ENCODE data around the gene NRROS. TPM values are rescaled to one million over a fixed set of nuclear protein-coding genes. Genes with fewer than 3 reads are reported as not detected.

NRROS gene
- total RNA-seq, 2 donors from 2014 or later: 2.1 to 3.2 TPM

DNA sequence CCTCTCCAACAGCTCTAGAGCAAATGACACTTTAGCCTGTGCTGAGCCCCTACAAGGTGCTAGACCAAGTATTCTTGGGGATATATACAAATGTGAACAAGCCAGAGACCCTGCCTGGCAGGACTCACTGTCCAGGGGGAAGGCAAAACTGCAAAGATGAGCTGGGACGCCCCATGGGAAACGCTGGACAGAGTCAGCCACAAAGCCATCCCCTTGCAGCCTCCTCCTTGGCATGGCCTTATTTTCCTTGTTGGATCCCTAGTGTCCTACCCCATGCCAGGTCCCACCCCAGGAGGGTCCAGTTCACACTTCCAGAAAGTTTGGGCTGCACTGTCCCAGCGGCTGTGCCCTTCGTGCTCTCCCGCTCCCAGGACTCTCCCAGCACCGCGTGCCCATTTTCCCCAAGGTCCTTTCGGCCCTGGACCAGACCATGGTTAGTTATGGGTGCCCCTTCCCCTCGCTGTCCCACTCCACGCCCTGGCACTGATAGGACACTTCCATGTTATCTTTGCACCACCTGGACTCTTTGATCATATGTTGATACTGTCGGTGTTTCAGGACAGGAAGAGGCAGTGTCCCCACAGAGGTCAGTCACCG is 5.8 kb upstream of the NRROS start:
- peak overlapping the region; percentile 97 for H3K27ac Mint-ChIP-seq
- H3K27me3 ChIP-seq (ENCODE audit: control insufficient read depth, insufficient read depth, low read length, poor library complexity, severe bottlenecking): peaks cover 3% of the 10 kb centered on the region
- H3K27ac ChIP-seq (ENCODE audit: low read depth, low read length): peak overlapping the region; percentile 36

GRCh38 chr3:196634224-196634623 is 5.3 kb upstream of the NRROS start:
- Histone ChIP-seq H3K4me1 (ENCODE audit: control insufficient read depth, insufficient read depth, low read length) (no peaks in the 10 kb centered on the region), H3K36me3 (ENCODE audit: control insufficient read depth, insufficient read depth, low read length) (no peaks in the 10 kb centered on the region), H3K4me3 (ENCODE audit: low read length) (no peak overlapping the region), H3K9me3 (ENCODE audit: control insufficient read depth, low read length) (no peaks in the 10 kb centered on the region), H3K27ac (ENCODE audit: low read depth, low read length) (no peak overlapping the region), H3K9ac (ENCODE audit: extremely low read depth, low read length, poor library complexity, severe bottlenecking) (no peak overlapping the region), H3K27me3 (ENCODE audit: control insufficient read depth, insufficient read depth, low read length, poor library complexity, severe bottlenecking) (peaks cover 9% of the 10 kb centered on the region)
- TF ChIP-seq, protein P1, sequence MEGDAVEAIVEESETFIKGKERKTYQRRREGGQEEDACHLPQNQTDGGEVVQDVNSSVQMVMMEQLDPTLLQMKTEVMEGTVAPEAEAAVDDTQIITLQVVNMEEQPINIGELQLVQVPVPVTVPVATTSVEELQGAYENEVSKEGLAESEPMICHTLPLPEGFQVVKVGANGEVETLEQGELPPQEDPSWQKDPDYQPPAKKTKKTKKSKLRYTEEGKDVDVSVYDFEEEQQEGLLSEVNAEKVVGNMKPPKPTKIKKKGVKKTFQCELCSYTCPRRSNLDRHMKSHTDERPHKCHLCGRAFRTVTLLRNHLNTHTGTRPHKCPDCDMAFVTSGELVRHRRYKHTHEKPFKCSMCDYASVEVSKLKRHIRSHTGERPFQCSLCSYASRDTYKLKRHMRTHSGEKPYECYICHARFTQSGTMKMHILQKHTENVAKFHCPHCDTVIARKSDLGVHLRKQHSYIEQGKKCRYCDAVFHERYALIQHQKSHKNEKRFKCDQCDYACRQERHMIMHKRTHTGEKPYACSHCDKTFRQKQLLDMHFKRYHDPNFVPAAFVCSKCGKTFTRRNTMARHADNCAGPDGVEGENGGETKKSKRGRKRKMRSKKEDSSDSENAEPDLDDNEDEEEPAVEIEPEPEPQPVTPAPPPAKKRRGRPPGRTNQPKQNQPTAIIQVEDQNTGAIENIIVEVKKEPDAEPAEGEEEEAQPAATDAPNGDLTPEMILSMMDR (conservative IDR thresholded peaks at IDR 0.05): no peak
- Mint-ChIP-seq H3K4me1 (peaks cover 20% of the 10 kb centered on the region), H3K4me3 (no peak overlapping the region), H3K9me3 (no peaks in the 10 kb centered on the region), H3K36me3 (ENCODE audit: low read depth) (no peaks in the 10 kb centered on the region), H3K27me3 (ENCODE audit: insufficient read depth) (peaks cover 22% of the 10 kb centered on the region), H3K27ac (no peak overlapping the region)
- no peak for DNase-seq
- 90 to 95% methylated on average over 6 to 10 of the region's 10 CpGs for WGBS, 2 experiments (ENCODE audit: insufficient coverage in 1 of 2, insufficient read length in 1 of 2)

More for the DNA sequence above, 5.8 kb upstream of the NRROS start:
- Mint-ChIP-seq H3K9me3 (no peaks in the 10 kb centered on the region), H3K4me1 (peaks cover 16% of the 10 kb centered on the region), H3K36me3 (ENCODE audit: low read depth) (no peaks in the 10 kb centered on the region), H3K4me3 (peak overlapping the region; percentile 80), H3K27me3 (ENCODE audit: insufficient read depth) (peaks cover 17% of the 10 kb centered on the region)
- H3K36me3 ChIP-seq (ENCODE audit: control insufficient read depth, insufficient read depth, low read length): no peaks in the 10 kb centered on the region
- no peaks in the 10 kb centered on the region for H3K9me3 ChIP-seq (ENCODE audit: control insufficient read depth, low read length)
- H3K9ac ChIP-seq (ENCODE audit: extremely low read depth, low read length, poor library complexity, severe bottlenecking): peak overlapping the region; percentile 77
- no peak overlapping the region for H3K4me3 ChIP-seq (ENCODE audit: low read length)
- TF ChIP-seq, protein P1 (conservative IDR thresholded peaks at IDR 0.05): no peak
- WGBS, 2 experiments (ENCODE audit: insufficient coverage in 1 of 2, insufficient read length in 1 of 2): 97 to 98% methylated on average over 12 of the region's 12 CpGs
- no peaks in the 10 kb centered on the region for H3K4me1 ChIP-seq (ENCODE audit: control insufficient read depth, insufficient read depth, low read length)
- DNase-seq: peak; percentile 47

GRCh38 chr3:196634829-196635228 is 4.7 kb upstream of the NRROS start:
- peak; percentile 46 for DNase-seq

More at GRCh38 chr3:196634829-196635228, 4.7 kb upstream of the NRROS start:
- TF ChIP-seq, protein P1 (conservative IDR thresholded peaks at IDR 0.05): no peak
- Histone ChIP-seq H3K36me3 (ENCODE audit: control insufficient read depth, insufficient read depth, low read length) (no peaks in the 10 kb centered on the region), H3K9ac (ENCODE audit: extremely low read depth, low read length, poor library complexity, severe bottlenecking) (no peak overlapping the region), H3K27ac (ENCODE audit: low read depth, low read length) (no peak overlapping the region), H3K4me1 (ENCODE audit: control insufficient read depth, insufficient read depth, low read length) (no peaks in the 10 kb centered on the region), H3K4me3 (ENCODE audit: low read length) (no peak overlapping the region), H3K27me3 (ENCODE audit: control insufficient read depth, insufficient read depth, low read length, poor library complexity, severe bottlenecking) (peaks cover 14% of the 10 kb centered on the region), H3K9me3 (ENCODE audit: control insufficient read depth, low read length) (no peaks in the 10 kb centered on the region)
- peaks cover 20% of the 10 kb centered on the region for H3K4me1 Mint-ChIP-seq
- no peaks in the 10 kb centered on the region for H3K36me3 Mint-ChIP-seq (ENCODE audit: low read depth)
- H3K27ac Mint-ChIP-seq: no peak overlapping the region
- H3K27me3 Mint-ChIP-seq (ENCODE audit: insufficient read depth): peaks cover 24% of the 10 kb centered on the region
- H3K4me3 Mint-ChIP-seq: no peak overlapping the region
- WGBS, 2 experiments (ENCODE audit: insufficient coverage in 1 of 2, insufficient read length in 1 of 2): 90 to 100% methylated on average over 1 to 7 of the region's 7 CpGs
- no peaks in the 10 kb centered on the region for H3K9me3 Mint-ChIP-seq
